NCI-H748 treated with DMSO at 0.1 percent for 48 hours (cell line): ENCODE results near the gene PTGER3.
"Not testable (repeated sequence)": the region's sequence is repeated elsewhere in the genome, so short reads cannot be mapped to it uniquely, and the experiment has no call there.

Experiments used
- DNase-seq: peaks from one replicate; lab custom pipeline; 2025; lab: John Stamatoyannopoulos, UW

Gene PTGER3

GRCh38 chr1:70947835-70948234 lies 99.8 kb downstream of the PTGER3 start:
- DNase-seq, result no peak

DNA sequence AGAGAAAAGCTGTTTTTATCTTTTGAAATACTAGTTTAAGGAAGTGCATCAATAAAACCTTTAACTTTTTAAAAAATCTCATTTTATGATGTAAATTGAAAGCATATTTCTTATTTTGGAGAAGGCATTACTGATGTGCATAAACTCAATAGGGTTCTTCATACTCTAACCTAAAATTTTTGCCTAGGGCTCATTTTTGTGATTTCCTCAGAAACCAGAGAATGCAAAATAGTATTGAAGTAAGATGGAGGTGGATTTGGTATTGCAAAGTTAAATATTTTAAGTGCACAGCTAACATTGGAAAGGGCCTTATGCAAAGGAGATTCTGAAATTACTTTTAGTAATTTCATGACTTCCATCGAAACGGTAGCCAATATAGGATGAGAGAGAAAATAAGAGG lies 101.9 kb downstream of the PTGER3 start:
- no peak for DNase-seq

GRCh38 chr1:70945251-70945650 lies 102.4 kb downstream of the PTGER3 start:
- DNase-seq, result no peak

DNA sequence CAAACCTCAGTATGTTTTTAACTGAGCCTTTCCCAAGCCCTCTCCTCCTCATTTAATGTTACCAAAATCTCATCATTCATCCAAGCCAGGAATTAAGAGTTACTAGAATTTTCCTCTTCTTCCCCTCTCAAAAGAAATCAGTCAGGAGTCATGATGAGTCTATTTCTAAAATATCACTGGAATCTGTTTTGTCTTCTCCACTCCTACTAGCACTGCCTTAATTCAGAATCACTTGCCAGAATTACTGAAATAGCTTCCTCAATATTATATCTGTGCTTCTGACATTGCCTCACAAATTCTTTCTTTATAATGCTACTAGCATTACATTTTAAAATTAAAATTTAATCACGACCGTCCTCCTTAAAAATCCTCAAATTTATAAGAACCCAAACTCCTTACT lies 106.1 kb downstream of the PTGER3 start:
- DNase-seq, result no peak

DNA sequence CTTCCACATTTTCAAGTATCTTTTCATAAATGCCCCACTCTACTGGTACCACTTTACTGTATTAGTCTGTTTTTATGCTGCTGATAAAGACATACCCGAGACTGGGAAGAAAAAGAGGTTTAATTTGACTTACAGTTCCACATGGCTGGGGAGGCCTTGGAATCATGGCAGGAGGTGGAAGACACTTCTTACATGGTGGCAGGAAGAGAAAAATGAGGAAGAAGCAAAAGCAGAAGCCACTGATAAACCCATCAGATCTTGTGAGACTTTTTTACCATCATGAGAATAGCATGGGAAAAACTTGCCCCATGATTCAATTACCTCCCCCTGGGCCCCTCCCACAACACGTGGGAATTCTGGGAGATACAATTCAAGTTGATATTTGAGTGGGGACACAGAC lies 107.2 kb downstream of the PTGER3 start:
- not testable (repeated sequence) for DNase-seq

- DNase-seq, result no peak
Measured at GRCh38 chr1:70934194-70934961, 113.2 kb downstream of the PTGER3 start.

GRCh38 chr1:70930062-70930461 lies 117.6 kb downstream of the PTGER3 start:
- no peak for DNase-seq

GRCh38 chr1:70922196-70922595 lies 125.4 kb downstream of the PTGER3 start:
- no peak for DNase-seq
